H1 (cell line): Measurements from ENCODE around the gene GAMT. TPM values are rescaled to one million over a fixed set of nuclear protein-coding genes. Genes with fewer than 3 reads are reported as not detected.
A peak's percentile ranks its signal among the peaks of the same experiment; 100 is the strongest.

Experiments
- CTCF ChIA-PET: fragments of 300-600 bp; sonication (Branson Sonifier 250); formaldehyde crosslinking; loops from one replicate; lab custom pipeline; 2021; ENCODE audit not compliant: partially characterized antibody; lab: Charles Lee
- POLR2A ChIA-PET: fragments of 300-600 bp; sonication (Branson Sonifier 250); formaldehyde crosslinking; loops from one replicate; lab custom pipeline; 2021; ENCODE audit warnings: inconsistent platforms; ENCODE audit not compliant: partially characterized antibody; lab: Charles Lee
- DNase-seq, 2 experiments: peaks; one replicate each; pipeline versions ENCODE4 v3.0.0 to v3.0.0-alpha.2; 2010 to 2022; ENCODE audit warnings: low spot score in 2 of 2, low read depth in 1 of 2, mixed read lengths in 1 of 2
- FAIRE-seq: peaks from 2 replicates; lab custom pipeline; 2011; peaks lifted over from hg19 to GRCh38; lab: Jason Lieb, UNC
- H2AFZ ChIP-seq: 2 replicates; pipeline ENCODE4 v1.8.1; 2012; ENCODE audit warnings: low read length, inconsistent platforms
- H2AK5ac ChIP-seq: 2 replicates; pipeline ENCODE4 v1.6.1; 2013; ENCODE audit warnings: low read depth, low read length
- H2BK120ac ChIP-seq: replicated peaks from 2 replicates; pipeline ENCODE3; 2013; ENCODE audit warnings: low read depth, low read length, inconsistent platforms
- H2BK12ac ChIP-seq: 2 replicates; pipeline ENCODE4 v1.6.1; 2013; ENCODE audit warnings: low read depth, low read length
- H2BK15ac ChIP-seq: 2 replicates; pipeline ENCODE4 v1.6.1; 2013; ENCODE audit warnings: low read length
- H2BK20ac ChIP-seq: 2 replicates; pipeline ENCODE4 v1.6.1; 2013; ENCODE audit warnings: low read length
- H2BK5ac ChIP-seq: 2 replicates; pipeline ENCODE4 v1.6.1; 2013; ENCODE audit warnings: low read depth, low read length
- H3K14ac ChIP-seq: 2 replicates; pipeline ENCODE4 v1.6.1; 2013; ENCODE audit warnings: inconsistent platforms; ENCODE audit not compliant: insufficient read length
- H3K18ac ChIP-seq: 2 replicates; pipeline ENCODE4 v1.6.1; 2013; ENCODE audit warnings: low read length; ENCODE audit errors: extremely low read depth
- H3K23ac ChIP-seq: 2 replicates; pipeline ENCODE4 v1.6.1; 2013; ENCODE audit warnings: inconsistent platforms; ENCODE audit not compliant: insufficient read length
- H3K23me2 ChIP-seq: 2 replicates; pipeline ENCODE4 v1.6.1; 2013; ENCODE audit warnings: low read depth, low read length
- H3K27ac ChIP-seq: 2 replicates; pipeline ENCODE4 v1.6.1; 2011; ENCODE audit warnings: low read depth, low read length, inconsistent platforms
- H3K27me3 ChIP-seq, 4 experiments: replicated peaks in 1 of 4; 1 replicate in 1 of 4; 2 replicates in 3 of 4; pipeline versions ENCODE4 v1.6.1 to v1.8.1; 2011 to 2013; ENCODE audit warnings: low read length in 3 of 4, mild to moderate bottlenecking in 3 of 4, inconsistent platforms in 2 of 4, mixed read lengths in 2 of 4, moderate library complexity in 1 of 4; ENCODE audit not compliant: control insufficient read depth in 3 of 4, insufficient read depth in 3 of 4; ENCODE audit errors: extremely low read depth in 1 of 4
- H3K36me3 ChIP-seq, 4 experiments: 2 replicates each; pipeline versions ENCODE4 v1.6.1 to v1.8.1; 2011 to 2013; ENCODE audit warnings: mild to moderate bottlenecking in 4 of 4, low read length in 3 of 4, moderate library complexity in 2 of 4, control low read depth in 1 of 4, inconsistent platforms in 1 of 4; ENCODE audit not compliant: insufficient read depth in 4 of 4, control insufficient read depth in 2 of 4
- H3K4ac ChIP-seq: replicated peaks from 2 replicates; pipeline ENCODE3; 2013; ENCODE audit warnings: low read length, low read depth, mixed read lengths, inconsistent platforms; ENCODE audit not compliant: insufficient read length
- H3K4me1 ChIP-seq, 4 experiments: replicated peaks in 1 of 4; 1 replicate in 1 of 4; 2 replicates in 3 of 4; pipeline versions ENCODE4 v1.6.1 to v1.8.1; 2011 to 2013; ENCODE audit warnings: low read length in 3 of 4, inconsistent platforms in 2 of 4, mixed read lengths in 1 of 4; ENCODE audit not compliant: insufficient read depth in 4 of 4, control insufficient read depth in 3 of 4
- H3K4me2 ChIP-seq, 2 experiments: 2 replicates each; pipeline versions ENCODE4 v1.6.1 to v1.8.1; 2011 to 2013; ENCODE audit warnings: low read depth in 2 of 2, low read length in 2 of 2, control low read depth in 1 of 2, inconsistent platforms in 1 of 2, mild to moderate bottlenecking in 1 of 2; ENCODE audit not compliant: insufficient read depth in 1 of 2
- H3K4me3 ChIP-seq, 4 experiments: fragments of 200-600, 300-600 bp in 1 of 4; sonication (generic), shearing (Covaris generic), sonication (Bioruptor Twin) in 1 of 4; 2 replicates each; pipeline versions ENCODE4 v1.5.1 to v1.8.1; 2011 to 2016; ENCODE audit warnings: low read length in 4 of 4, low read depth in 3 of 4, control low read depth in 2 of 4, inconsistent platforms in 2 of 4, mild to moderate bottlenecking in 2 of 4, mixed read lengths in 1 of 4, moderate library complexity in 1 of 4; ENCODE audit not compliant: insufficient read depth in 2 of 4; ENCODE audit errors: extremely low read depth in 1 of 4
- H3K56ac ChIP-seq: replicated peaks from 2 replicates; pipeline ENCODE3; 2013; ENCODE audit warnings: low read depth, mild to moderate bottlenecking, mixed read lengths, low read length, inconsistent platforms; ENCODE audit not compliant: insufficient read length
- H3K79me1 ChIP-seq: 2 replicates; pipeline ENCODE4 v1.6.1; 2013; ENCODE audit warnings: low read depth, low read length, control low read depth
- H3K79me2 ChIP-seq, 2 experiments: 2 replicates each; pipeline versions ENCODE4 v1.6.1 to v1.8.1; 2012 to 2013; ENCODE audit warnings: low read length in 2 of 2, mild to moderate bottlenecking in 2 of 2, inconsistent platforms in 1 of 2; ENCODE audit not compliant: insufficient read depth in 2 of 2, control insufficient read depth in 1 of 2
- H3K9ac ChIP-seq, 4 experiments: replicated peaks in 1 of 4; 1 replicate in 1 of 4; 2 replicates in 3 of 4; pipeline versions ENCODE4 v1.6.1 to v1.8.1; 2011 to 2013; ENCODE audit warnings: low read depth in 3 of 4, low read length in 3 of 4, control low read depth in 2 of 4, mild to moderate bottlenecking in 2 of 4, moderate library complexity in 2 of 4, inconsistent platforms in 1 of 4; ENCODE audit errors: extremely low read depth in 1 of 4
- H3K9me3 ChIP-seq, 2 experiments: 2 replicates each; pipeline versions ENCODE4 v1.6.1 to v1.8.1; 2012 to 2013; ENCODE audit warnings: mild to moderate bottlenecking in 2 of 2, moderate library complexity in 2 of 2, control low read depth in 1 of 2, inconsistent platforms in 1 of 2, low read depth in 1 of 2, low read length in 1 of 2, mixed read lengths in 1 of 2; ENCODE audit not compliant: insufficient read depth in 2 of 2
- H4K20me1 ChIP-seq, 2 experiments: replicated peaks in 1 of 2; 2 replicates each; pipeline versions ENCODE3 to v1.8.1; 2011 to 2013; ENCODE audit warnings: inconsistent platforms in 2 of 2, low read length in 2 of 2, mild to moderate bottlenecking in 1 of 2; ENCODE audit not compliant: insufficient read depth in 2 of 2, control insufficient read depth in 1 of 2
- H4K5ac ChIP-seq: 2 replicates; pipeline ENCODE4 v1.6.1; 2013; ENCODE audit warnings: low read length, low read depth, mixed read lengths, inconsistent platforms; ENCODE audit not compliant: insufficient read length
- H4K8ac ChIP-seq: 2 replicates; pipeline ENCODE4 v1.8.0; 2013; ENCODE audit warnings: mild to moderate bottlenecking, moderate library complexity, low read length, inconsistent platforms; ENCODE audit not compliant: insufficient read depth; ENCODE audit errors: extremely low read depth
- H4K91ac ChIP-seq: replicated peaks from 2 replicates; pipeline ENCODE3; 2013; ENCODE audit warnings: low read length, mixed read lengths, inconsistent platforms; ENCODE audit not compliant: insufficient read length
- CBX5 ChIP-seq: fragments of 300-800, 300-1000 bp; sonication (generic); IDR thresholded peaks from 2 replicates; pipeline ENCODE4 v1.7.1; 2016; ENCODE audit warnings: antibody characterized with exemption, low read length, low read depth
- EZH2 ChIP-seq: fragments of 200-600 bp; sonication (generic); IDR thresholded peaks from 2 replicates; pipeline ENCODE4 v1.7.1; 2012; ENCODE audit warnings: low read depth, mild to moderate bottlenecking, moderate library complexity, low read length, inconsistent platforms; ENCODE audit not compliant: severe bottlenecking
- JUN ChIP-seq: IDR thresholded peaks from 2 replicates; pipeline ENCODE4 v1.6.1; 2011; ENCODE audit warnings: low read depth, mild to moderate bottlenecking, improper control_type of control experiment, low read length
- POLR2AphosphoS5 ChIP-seq: IDR thresholded peaks from 2 replicates; pipeline ENCODE4 v1.6.1; 2011; ENCODE audit warnings: low read depth, low read length
- POU5F1 ChIP-seq: IDR thresholded peaks from 2 replicates; pipeline ENCODE4 v1.6.1; 2011; ENCODE audit warnings: low read depth, mild to moderate bottlenecking, low read length, moderate library complexity
- RAD21 ChIP-seq, 2 experiments: IDR thresholded peaks in 1 of 2; conservative IDR thresholded peaks in 1 of 2; 2 replicates each; pipeline ENCODE4 v1.6.1; 2011; ENCODE audit warnings: low read depth in 2 of 2, low read length in 2 of 2, improper control_type of control experiment in 1 of 2, inconsistent platforms in 1 of 2, mild to moderate bottlenecking in 1 of 2, moderate library complexity in 1 of 2
- RBBP5 ChIP-seq: IDR thresholded peaks from 2 replicates; pipeline ENCODE4 v1.7.1; 2012; ENCODE audit warnings: low read depth, mild to moderate bottlenecking, inconsistent platforms, low read length, moderate library complexity, borderline replicate concordance
- SUZ12 ChIP-seq: fragments of 200-600 bp; sonication (generic); IDR thresholded peaks from 2 replicates; pipeline ENCODE4 v1.6.1; 2012; ENCODE audit warnings: mild to moderate bottlenecking, inconsistent platforms, low read length, moderate library complexity, mixed read lengths
- TAF7 ChIP-seq: optimal IDR thresholded peaks from 2 replicates; pipeline ENCODE3; 2011; ENCODE audit warnings: low read depth, mild to moderate bottlenecking, inconsistent platforms, low read length, moderate library complexity, borderline replicate concordance
- TCF12 ChIP-seq: IDR thresholded peaks from 2 replicates; pipeline ENCODE4 v1.6.1; 2011; ENCODE audit warnings: low read depth, mild to moderate bottlenecking, low read length
- USF2 ChIP-seq: IDR thresholded peaks from 2 replicates; pipeline ENCODE4 v1.6.1; 2011; ENCODE audit warnings: low read length, improper control_type of control experiment
- ZNF274 ChIP-seq: IDR thresholded peaks from 2 replicates; pipeline ENCODE4 v1.7.0; 2012; ENCODE audit warnings: low read length, borderline replicate concordance; ENCODE audit errors: extremely low read depth
- WGBS, 2 experiments: shearing (Covaris generic) in 1 of 2; methylation state at CpG; one replicate each; pipeline versions ENCODE4 v1.1.6 to v1.1.7; 2013 to 2015; ENCODE audit warnings: low lambda C conversion rate in 2 of 2, mixed read lengths in 2 of 2, inconsistent platforms in 1 of 2, low coverage in 1 of 2, missing lambda C conversion rate in 1 of 2; ENCODE audit not compliant: insufficient replicate concordance in 2 of 2, insufficient coverage in 1 of 2, insufficient read length in 1 of 2; ENCODE audit errors: extremely low coverage in 1 of 2, missing lambda C conversion rate in 1 of 2; 5-methylcytosine and 5-hydroxymethylcytosine counted together
- polyA plus RNA-seq, 7 experiments: library from polyadenylated mRNA; depleted of rRNA in 3 of 7; stranded (reverse) in 5 of 7; unstranded in 2 of 7; fragments of >200 nt in 5 of 7; fragments of 200-250 nt in 2 of 7; gene quantifications; 1 replicate in 5 of 7; 2 replicates in 1 of 7; 4 replicates in 1 of 7; pipeline versions ENCODE4 v1.2.1 to v1.2.3, GENCODE V29; 2011 to 2013; ENCODE audit warnings: missing spikeins in 2 of 7, mixed read lengths in 2 of 7
- total RNA-seq: library from RNA; stranded (reverse); fragmentation: NEBNext Ultra II Directional; extraction: Animal tissue kit (Norgen Biotek cat#: 25700); gene quantifications from 2 replicates; pipeline ENCODE4 v1.2.1, GENCODE V29; 2021

The GAMT gene
- total and polyA plus RNA-seq, 2 of the 8 experiments (the other 6 are each of a cell fraction or from before 2014, with no cell fraction given): 17.2 to 35.6 TPM

DNA sequence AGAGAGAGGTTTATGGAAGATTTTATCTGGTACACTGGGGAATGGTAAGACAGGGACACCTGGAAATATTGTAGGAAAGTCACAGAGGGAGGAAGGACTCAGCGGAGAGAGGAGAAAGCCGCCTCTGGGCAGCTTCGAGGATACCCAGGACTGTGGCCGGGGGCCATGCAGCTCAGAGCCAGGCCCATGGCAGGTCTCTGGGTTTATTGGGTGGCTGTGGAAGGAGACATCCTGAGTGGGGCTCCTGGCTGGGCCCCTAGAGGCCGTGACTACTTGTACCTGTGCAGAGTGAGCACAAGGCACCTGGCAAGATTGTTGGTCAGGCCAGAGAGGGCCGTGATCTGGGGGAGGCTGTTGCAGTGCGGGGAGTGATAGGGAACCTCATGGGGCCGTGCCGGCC is 9.4 kb upstream of the GAMT start:
- peaks cover 18% of the 10 kb centered on the region for H3K79me1 ChIP-seq
- H3K36me3 ChIP-seq: peaks cover 0 to 4% (median 1%) of the 10 kb centered on the region in 4 experiments; a peak in 5 of 8 replicates
- peak overlapping the region in 1 of 2 experiments; percentile 87; a peak in 1 of 4 replicates for H3K4me2 ChIP-seq
- TF ChIP-seq ZNF274 (no peak), POLR2AphosphoS5 (no peak), TCF12 (no peak), CBX5 (no peak), SUZ12 (no peak), POU5F1 (no peak), EZH2 (no peak), USF2 (no peak), JUN (no peak), RBBP5 (no peak), RAD21 (IDR thresholded peaks at IDR 0.05 in 1 of 2, conservative IDR thresholded peaks at IDR 0.05 in 1 of 2; ENCODE audit: low read depth in 2 of 2, low read length in 2 of 2) (no peak), TAF7 (no peak)

More for the DNA sequence above, 9.4 kb upstream of the GAMT start:
- ChIA-PET POLR2A (interaction anchor here (0.6 to 3.4 kb wide), 6 partner anchors 13 to 136 kb away, joined by 3 to 15 read pairs (median 6); no protein-coding TSS in a partner anchor), CTCF (interaction anchor here (1.2 to 2.8 kb wide), 4 partner anchors 10 to 100 kb away, joined by 3 to 8 read pairs (median 4); partner anchors contain the start of gene NDUFS7)
- Histone ChIP-seq H3K23ac (no peak overlapping the region), H4K5ac (no peak overlapping the region), H3K56ac (no peak overlapping the region), H3K27me3 (no peaks in the 10 kb centered on the region), H3K4me3 (no peak overlapping the region), H4K8ac (no peak overlapping the region), H2BK12ac (no peak overlapping the region), H3K9ac (no peak overlapping the region; a peak in 2 of 7 replicates), H3K18ac (no peak overlapping the region), H4K91ac (no peak overlapping the region), H3K14ac (no peak overlapping the region), H3K9me3 (no peaks in the 10 kb centered on the region), H3K4me1 (peaks cover 2 to 29% (median 23%) of the 10 kb centered on the region in 4 experiments), H3K27ac (no peak overlapping the region), H2AFZ (no peak overlapping the region), H2BK15ac (no peak overlapping the region), H3K23me2 (peaks cover 12% of the 10 kb centered on the region; the same call in 1 of the 2 replicates), H4K20me1 (peaks cover 55 to 60% of the 10 kb centered on the region in 2 experiments), H2AK5ac (no peak overlapping the region), H2BK20ac (no peak overlapping the region), H3K4ac (no peak overlapping the region), H2BK5ac (0 out of 2 replicates have a peak overlapping the region, but pooled peaks have one; percentile 35), H2BK120ac (no peak overlapping the region), H3K79me2 (peaks cover 58 to 79% of the 10 kb centered on the region in 2 experiments)
- FAIRE-seq (no peak), DNase-seq (no peak)
- WGBS, 2 experiments: 90% methylated on average over 9 of the region's 9 CpGs; no CpG with 5 or more reads in 1 of the 2 experiments
